Measurements from ENCODE around the gene ZNF385D. TPM values are rescaled to one million over a fixed set of nuclear protein-coding genes. Genes with fewer than 3 reads are reported as not detected.
"Not testable (repeated sequence)": the region's sequence is repeated elsewhere in the genome, so short reads cannot be mapped to it uniquely, and the experiment has no call there.

ZNF385D gene
- total and polyA plus RNA-seq, 4 donors, result 0.08 to 0.50 (median 0.09) TPM

DNA sequence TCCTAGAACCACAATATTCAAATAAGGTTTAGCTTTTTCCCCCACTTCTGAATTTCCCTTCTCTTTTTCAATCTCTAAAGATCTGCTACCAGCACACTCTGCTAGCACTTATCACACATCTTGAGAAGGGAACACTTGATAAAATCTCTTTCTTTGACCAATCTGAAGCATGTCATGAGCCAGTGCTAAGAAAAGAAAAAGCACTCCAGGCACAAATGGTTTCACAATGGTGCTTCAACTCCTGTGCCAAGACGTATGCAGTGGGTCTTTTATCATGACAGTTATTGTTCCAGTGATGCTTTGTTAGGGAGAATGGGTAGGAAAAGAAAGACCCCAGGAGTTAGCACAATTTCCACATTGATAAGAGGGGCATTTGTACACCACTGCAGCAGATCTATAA is 248.4 kb downstream of the ZNF385D start:
- WGBS, result 30% methylated on average over 1 of the region's 1 CpG
- Histone ChIP-seq H3K9ac (ENCODE audit: low read depth in 1 of 2, low read length in 2 of 2) (no peak overlapping the region), H3K36me3 (ENCODE audit: control insufficient read depth in 4 of 4, insufficient read depth in 3 of 4, low read depth in 1 of 4, low read length in 3 of 4) (no peaks in the 10 kb centered on the region), H3K27me3 (ENCODE audit: control insufficient read depth in 4 of 4, insufficient read depth in 4 of 4, low read length in 3 of 4) (no peaks in the 10 kb centered on the region), H3K9me3 (ENCODE audit: control insufficient read depth in 4 of 4, low read length in 3 of 4) (no peaks in the 10 kb centered on the region), H3K4me1 (ENCODE audit: control insufficient read depth in 4 of 4, insufficient read depth in 4 of 4, low read length in 3 of 4) (no peaks in the 10 kb centered on the region), H3K27ac (ENCODE audit: low read depth in 1 of 2, low read length in 2 of 2) (no peak overlapping the region), H3K4me3 (ENCODE audit: low read depth in 1 of 3, low read length in 3 of 3) (no peak overlapping the region)
- TF ChIP-seq ZBTB33 (IDR thresholded peaks at IDR 0.05), result no peak
- no peak for TF ChIP-seq GABPA (IDR thresholded peaks at IDR 0.05 in 1 of 2, conservative IDR thresholded peaks at IDR 0.05 in 1 of 2)
- no peak for TF ChIP-seq TAF1 (conservative IDR thresholded peaks at IDR 0.05)
- no peak for TF ChIP-seq FOXA1 (IDR thresholded peaks at IDR 0.05)
- no peak for TF ChIP-seq NR2F2 (IDR thresholded peaks at IDR 0.05)
- no peak for TF ChIP-seq RXRA (IDR thresholded peaks at IDR 0.05)
- TF ChIP-seq, protein P1, sequence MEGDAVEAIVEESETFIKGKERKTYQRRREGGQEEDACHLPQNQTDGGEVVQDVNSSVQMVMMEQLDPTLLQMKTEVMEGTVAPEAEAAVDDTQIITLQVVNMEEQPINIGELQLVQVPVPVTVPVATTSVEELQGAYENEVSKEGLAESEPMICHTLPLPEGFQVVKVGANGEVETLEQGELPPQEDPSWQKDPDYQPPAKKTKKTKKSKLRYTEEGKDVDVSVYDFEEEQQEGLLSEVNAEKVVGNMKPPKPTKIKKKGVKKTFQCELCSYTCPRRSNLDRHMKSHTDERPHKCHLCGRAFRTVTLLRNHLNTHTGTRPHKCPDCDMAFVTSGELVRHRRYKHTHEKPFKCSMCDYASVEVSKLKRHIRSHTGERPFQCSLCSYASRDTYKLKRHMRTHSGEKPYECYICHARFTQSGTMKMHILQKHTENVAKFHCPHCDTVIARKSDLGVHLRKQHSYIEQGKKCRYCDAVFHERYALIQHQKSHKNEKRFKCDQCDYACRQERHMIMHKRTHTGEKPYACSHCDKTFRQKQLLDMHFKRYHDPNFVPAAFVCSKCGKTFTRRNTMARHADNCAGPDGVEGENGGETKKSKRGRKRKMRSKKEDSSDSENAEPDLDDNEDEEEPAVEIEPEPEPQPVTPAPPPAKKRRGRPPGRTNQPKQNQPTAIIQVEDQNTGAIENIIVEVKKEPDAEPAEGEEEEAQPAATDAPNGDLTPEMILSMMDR (IDR thresholded peaks at IDR 0.05; ENCODE audit: low read depth, low read length, missing input control), result no peak
- no peak for TF ChIP-seq HNF4A (conservative IDR thresholded peaks at IDR 0.05)
- TF ChIP-seq REST (IDR thresholded peaks at IDR 0.05), result no peak
- TF ChIP-seq, protein P2, sequence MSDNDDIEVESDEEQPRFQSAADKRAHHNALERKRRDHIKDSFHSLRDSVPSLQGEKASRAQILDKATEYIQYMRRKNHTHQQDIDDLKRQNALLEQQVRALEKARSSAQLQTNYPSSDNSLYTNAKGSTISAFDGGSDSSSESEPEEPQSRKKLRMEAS (IDR thresholded peaks at IDR 0.05), result no peak
- TF ChIP-seq HNF4G (IDR thresholded peaks at IDR 0.05), result no peak
- no peak for DNase-seq (ENCODE audit: low spot score)

- WGBS, result 70% methylated on average over 10 of the region's 10 CpGs
- no peak for DNase-seq (ENCODE audit: low spot score)
- H3K4me3 ChIP-seq (ENCODE audit: low read depth in 1 of 3, low read length in 3 of 3), result no peak overlapping the region
- H3K4me1 ChIP-seq (ENCODE audit: control insufficient read depth in 4 of 4, insufficient read depth in 4 of 4, low read length in 3 of 4), result no peaks in the 10 kb centered on the region
- no peak overlapping the region for H3K9ac ChIP-seq (ENCODE audit: low read depth in 1 of 2, low read length in 2 of 2)
- H3K9me3 ChIP-seq (ENCODE audit: control insufficient read depth in 4 of 4, low read length in 3 of 4), result no peaks in the 10 kb centered on the region
- no peaks in the 10 kb centered on the region for H3K36me3 ChIP-seq (ENCODE audit: control insufficient read depth in 4 of 4, insufficient read depth in 3 of 4, low read depth in 1 of 4, low read length in 3 of 4)
- H3K27ac ChIP-seq (ENCODE audit: low read depth in 1 of 2, low read length in 2 of 2), result no peak overlapping the region
- H3K27me3 ChIP-seq (ENCODE audit: control insufficient read depth in 4 of 4, insufficient read depth in 4 of 4, low read length in 3 of 4), result no peaks in the 10 kb centered on the region
- TF ChIP-seq HNF4G (IDR thresholded peaks at IDR 0.05) (no peak), NR2F2 (IDR thresholded peaks at IDR 0.05) (no peak), FOXA2 (IDR thresholded peaks at IDR 0.05) (no peak), TAF1 (conservative IDR thresholded peaks at IDR 0.05) (no peak), RXRA (IDR thresholded peaks at IDR 0.05) (no peak), ZBTB33 (IDR thresholded peaks at IDR 0.05) (no peak)
- TF ChIP-seq, protein P1 (IDR thresholded peaks at IDR 0.05; ENCODE audit: low read depth, low read length, missing input control), result no peak
- TF ChIP-seq, protein P2 (IDR thresholded peaks at IDR 0.05), result no peak
- TF ChIP-seq, protein P3, sequence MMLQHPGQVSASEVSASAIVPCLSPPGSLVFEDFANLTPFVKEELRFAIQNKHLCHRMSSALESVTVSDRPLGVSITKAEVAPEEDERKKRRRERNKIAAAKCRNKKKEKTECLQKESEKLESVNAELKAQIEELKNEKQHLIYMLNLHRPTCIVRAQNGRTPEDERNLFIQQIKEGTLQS (IDR thresholded peaks at IDR 0.05), result no peak
These were observed 250.2 kb downstream of the ZNF385D start for GRCh38 chr3:21500834-21501233.

GRCh38 chr3:21490671-21491070 is 260.3 kb downstream of the ZNF385D start:
- WGBS, result no CpG with 5 or more reads among the region's 3 CpGs
- not testable (repeated sequence) for H3K4me1 ChIP-seq (ENCODE audit: control insufficient read depth in 4 of 4, insufficient read depth in 4 of 4, low read length in 3 of 4); H3K36me3 ChIP-seq (ENCODE audit: control insufficient read depth in 4 of 4, insufficient read depth in 3 of 4, low read depth in 1 of 4, low read length in 3 of 4); H3K9ac ChIP-seq (ENCODE audit: low read depth in 1 of 2, low read length in 2 of 2); DNase-seq (ENCODE audit: low spot score); H3K27me3 ChIP-seq (ENCODE audit: control insufficient read depth in 4 of 4, insufficient read depth in 4 of 4, low read length in 3 of 4); H3K4me3 ChIP-seq (ENCODE audit: low read depth in 1 of 3, low read length in 3 of 3); H3K27ac ChIP-seq (ENCODE audit: low read depth in 1 of 2, low read length in 2 of 2); H3K9me3 ChIP-seq (ENCODE audit: control insufficient read depth in 4 of 4, low read length in 3 of 4)

Data from liver (tissue), 9 donors.